Adrenal gland (tissue), 12 donors: ENCODE data around the gene RCBTB1. TPM values are rescaled to one million over a fixed set of nuclear protein-coding genes. Genes with fewer than 3 reads are reported as not detected.

Source experiments
- DNase-seq, 7 donors: peaks; one replicate each; pipeline ENCODE4 v3.0.0-alpha.2; 2019 to 2020
- H3K27ac ChIP-seq, 5 donors: fragments of 200-600 bp; sonication (generic) in 4 of 5; 1 replicate in 3 of 5; 2 replicates in 2 of 5; pipeline versions ENCODE4 v1.5.1 to v1.8.0; 2016 to 2020; ENCODE audit warnings: mild to moderate bottlenecking in 1 of 5
- H3K27me3 ChIP-seq: fragments of 200-600 bp; 2 replicates; pipeline ENCODE4 v1.8.0; 2021
- H3K36me3 ChIP-seq, 2 donors: fragments of 200-600 bp; replicated peaks in 1 of 2; 1 replicate in 1 of 2; 2 replicates in 1 of 2; pipeline versions ENCODE4 v1.5.1 to v1.8.0; 2018 to 2022
- H3K4me1 ChIP-seq, 2 donors: fragments of 200-600 bp; replicated peaks in 1 of 2; 1 replicate in 1 of 2; 2 replicates in 1 of 2; pipeline versions ENCODE4 v1.5.1 to v1.8.0; 2018 to 2021
- H3K4me3 ChIP-seq, 4 donors: fragments of 200-600 bp; sonication (generic) in 3 of 4; one replicate each; pipeline ENCODE4 v1.5.1; 2016 to 2018
- H3K9me3 ChIP-seq, 3 donors: fragments of 200-600 bp; sonication (generic) in 1 of 3; replicated peaks in 1 of 3; 1 replicate in 2 of 3; 2 replicates in 1 of 3; pipeline versions ENCODE4 v1.5.1 to v1.8.0; 2016 to 2021
- POLR2A ChIP-seq, 2 donors: fragments of 450-650 bp; IDR thresholded peaks; one replicate each; pipeline ENCODE4 v1.6.1; 2017; ENCODE audit warnings: antibody characterized with exemption in 2 of 2, mild to moderate bottlenecking in 2 of 2, moderate library complexity in 1 of 2
- WGBS, 4 donors: extraction: QIAGEN DNeasy Blood & Tissue Kit in 2 of 4; methylation state at CpG; one replicate each; pipeline versions ENCODE4 v1.1.5 to v1.1.7; 2013 to 2017; 5-methylcytosine and 5-hydroxymethylcytosine counted together
- intact Hi-C, 2 donors: fragments of 100-400 bp; cut with DNase I; formaldehyde crosslinking; loops; one replicate each; pipeline versions ENCODE4 v1.14.1 to v1.15.0; 2022 to 2023
- polyA plus RNA-seq, 3 donors: library from polyadenylated mRNA; stranded (reverse); fragments of 200-250 nt in 2 of 3; fragments of 350-450 nt in 1 of 3; fragmentation: Illumina TruSeq in 1 of 3; extraction: RNeasy Lipid Tissue Mini Kit (QIAGEN cat#74804) in 1 of 3; gene quantifications; one replicate each; pipeline ENCODE4 v1.2.3, GENCODE V29; 2013 to 2014
- total RNA-seq, 9 donors: library from RNA; depleted of rRNA in 4 of 9; stranded (reverse); fragments of >200 nt in 4 of 9; fragments of 120-200 nt in 1 of 9; fragmentation: NEBNext Ultra II Directional in 1 of 9; extraction: Animal tissue kit (Norgen Biotek cat#: 25700) in 1 of 9; gene quantifications; one replicate each; pipeline versions ENCODE4 v1.1.0 to v1.2.4, GENCODE V29; 2013 to 2023
- TF ChIP-seq, protein P1 (sequence below), 6 experiments: fragments of 450-650 bp in 4 of 6; fragments of 200-600 bp in 2 of 6; sonication (generic) in 1 of 6; IDR thresholded peaks; 1 replicate in 5 of 6; 2 replicates in 1 of 6; pipeline versions ENCODE4 v1.5.1 to v1.8.0; 2016 to 2021; ENCODE audit warnings: antibody characterized with exemption in 6 of 6, mild to moderate bottlenecking in 2 of 6, moderate library complexity in 1 of 6
- donor health status: healthy with polysubstance abuse.
- donor health status: Bipolar disorder and iron deficiency.
- donor health status: DM: yes; HTN: yes; CAD: no.
- donor health status: DM: no; HTN: no; CAD: no.
- donor health status: DM: no; HTN: no; CAD: no.
- donor health status: DM: yes; HTN: yes; CAD: no.

RCBTB1 gene
- total and polyA plus RNA-seq, 12 donors: 11.7 to 87.5 (median 29.4) TPM

DNA sequence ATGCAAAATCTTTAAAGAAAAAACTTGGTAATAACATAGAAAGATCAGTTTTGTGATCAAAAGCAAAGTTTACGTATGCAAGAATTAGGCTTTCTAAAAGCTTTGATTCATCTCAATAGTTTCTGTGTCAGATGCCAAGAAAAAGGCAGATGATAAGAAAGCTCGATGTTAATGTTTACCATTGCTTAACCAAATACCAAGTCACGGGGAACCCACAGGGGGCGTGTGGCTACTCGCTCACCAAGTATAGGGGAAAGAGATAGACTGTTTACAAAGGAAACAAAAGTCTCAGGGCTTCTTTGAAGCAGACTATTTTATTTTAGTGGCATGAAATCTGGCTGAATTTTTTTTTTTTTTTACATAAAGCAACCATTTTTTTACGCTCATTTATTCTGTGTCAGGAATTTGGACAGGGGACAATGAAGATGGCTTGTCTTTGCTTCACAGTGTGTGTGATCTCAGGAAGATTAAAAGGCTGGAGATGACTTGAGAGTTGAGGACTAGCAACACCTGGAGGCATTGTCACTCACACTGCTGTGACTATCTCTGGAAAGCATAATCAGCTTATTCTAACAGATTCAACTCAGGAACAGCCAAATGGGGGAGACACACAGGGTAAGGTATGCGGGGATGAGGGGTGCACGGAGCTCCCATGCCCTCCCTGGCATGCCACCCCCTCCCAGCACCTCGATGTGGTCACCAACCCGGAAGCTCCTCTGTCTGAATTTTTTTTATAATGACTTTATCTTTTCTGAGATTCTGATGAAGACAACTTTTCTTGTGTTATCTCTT lies 24.9 kb downstream of the RCBTB1 start:
- no peaks in the 10 kb centered on the region for H3K9me3 ChIP-seq
- TF ChIP-seq, protein P1, sequence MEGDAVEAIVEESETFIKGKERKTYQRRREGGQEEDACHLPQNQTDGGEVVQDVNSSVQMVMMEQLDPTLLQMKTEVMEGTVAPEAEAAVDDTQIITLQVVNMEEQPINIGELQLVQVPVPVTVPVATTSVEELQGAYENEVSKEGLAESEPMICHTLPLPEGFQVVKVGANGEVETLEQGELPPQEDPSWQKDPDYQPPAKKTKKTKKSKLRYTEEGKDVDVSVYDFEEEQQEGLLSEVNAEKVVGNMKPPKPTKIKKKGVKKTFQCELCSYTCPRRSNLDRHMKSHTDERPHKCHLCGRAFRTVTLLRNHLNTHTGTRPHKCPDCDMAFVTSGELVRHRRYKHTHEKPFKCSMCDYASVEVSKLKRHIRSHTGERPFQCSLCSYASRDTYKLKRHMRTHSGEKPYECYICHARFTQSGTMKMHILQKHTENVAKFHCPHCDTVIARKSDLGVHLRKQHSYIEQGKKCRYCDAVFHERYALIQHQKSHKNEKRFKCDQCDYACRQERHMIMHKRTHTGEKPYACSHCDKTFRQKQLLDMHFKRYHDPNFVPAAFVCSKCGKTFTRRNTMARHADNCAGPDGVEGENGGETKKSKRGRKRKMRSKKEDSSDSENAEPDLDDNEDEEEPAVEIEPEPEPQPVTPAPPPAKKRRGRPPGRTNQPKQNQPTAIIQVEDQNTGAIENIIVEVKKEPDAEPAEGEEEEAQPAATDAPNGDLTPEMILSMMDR (IDR thresholded peaks at IDR 0.05): no peak
- H3K27ac ChIP-seq: peak overlapping the region; percentile 48 to 73 (median 71)
- peaks cover 0 to 13% of the 10 kb centered on the region in 2 donors for H3K36me3 ChIP-seq
- no peaks in the 10 kb centered on the region for H3K27me3 ChIP-seq
- DNase-seq: peak in 6 of 7 donors; percentile 33 to 64 (median 48)
- peaks cover 4 to 18% of the 10 kb centered on the region in 2 donors for H3K4me1 ChIP-seq
- WGBS, 4 donors: 30 to 47% (median 36%) methylated on average over 10 of the region's 10 CpGs
- intact Hi-C loops: no loop called here
- peak overlapping the region in 1 of 4 donors; percentile 12 for H3K4me3 ChIP-seq

DNA sequence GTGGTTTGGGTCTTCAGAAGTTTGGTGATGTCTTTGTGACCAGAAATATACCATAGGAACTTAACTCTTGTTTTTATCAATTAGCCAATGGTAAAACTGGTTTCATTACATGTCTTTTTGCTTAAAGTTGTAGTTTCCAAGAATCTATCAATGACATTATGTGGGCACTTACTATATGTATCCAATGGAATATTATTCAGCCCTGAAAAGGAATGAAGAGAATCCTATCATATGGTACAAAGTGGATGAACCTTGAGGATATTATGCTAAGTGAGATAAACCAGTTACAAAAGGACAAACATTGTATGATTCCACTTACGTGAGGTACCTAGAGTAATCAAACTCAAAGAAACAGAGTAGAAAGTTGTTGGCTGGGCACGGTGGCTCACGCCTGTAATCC lies 26.4 kb downstream of the RCBTB1 start:
- intact Hi-C loops: no loop called here

DNA sequence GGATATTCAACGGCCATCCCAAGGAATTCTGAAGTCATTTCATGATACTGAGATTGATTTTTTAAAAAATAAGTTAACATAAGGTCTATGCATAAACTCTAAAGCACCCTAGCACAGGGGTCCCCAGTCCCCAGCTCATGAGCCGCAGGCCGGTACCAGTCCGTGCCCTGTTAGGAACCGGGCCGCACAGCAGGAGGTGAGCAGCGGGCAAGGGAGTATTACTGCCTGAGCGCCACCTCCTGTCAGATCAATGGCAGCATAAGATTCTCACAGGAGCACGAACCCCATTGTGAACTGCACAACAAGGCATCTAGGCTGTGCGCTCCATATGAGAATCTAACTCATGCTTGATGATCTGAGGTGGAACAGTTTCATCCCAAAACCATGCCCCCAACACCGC lies 31.0 kb downstream of the RCBTB1 start:
- TF ChIP-seq, protein P1 (IDR thresholded peaks at IDR 0.05): no peak
- Histone ChIP-seq H3K27me3 (no peaks in the 10 kb centered on the region), H3K4me1 (no peaks in the 10 kb centered on the region), H3K4me3 (no peak overlapping the region), H3K27ac (no peak overlapping the region), H3K36me3 (peaks cover 0 to 31% of the 10 kb centered on the region in 2 donors), H3K9me3 (no peaks in the 10 kb centered on the region)
- DNase-seq: no peak
- intact Hi-C loops: no loop called here
- WGBS, 4 donors: 84 to 93% (median 88%) methylated on average over 10 to 11 of the region's 11 CpGs

More for the DNA sequence above, 26.4 kb downstream of the RCBTB1 start:
- 94 to 100% (median 98%) methylated on average over 3 of the region's 3 CpGs for WGBS, 4 donors
- H3K9me3 ChIP-seq: no peaks in the 10 kb centered on the region
- DNase-seq: no peak
- TF ChIP-seq, protein P1 (IDR thresholded peaks at IDR 0.05): no peak
- TF ChIP-seq POLR2A (IDR thresholded peaks at IDR 0.05): no peak
- no peak overlapping the region for H3K27ac ChIP-seq
- H3K27me3 ChIP-seq: no peaks in the 10 kb centered on the region
- H3K36me3 ChIP-seq: peaks cover 0 to 13% of the 10 kb centered on the region in 2 donors
- no peak overlapping the region for H3K4me3 ChIP-seq
- H3K4me1 ChIP-seq: peaks cover 4 to 18% of the 10 kb centered on the region in 2 donors

DNA sequence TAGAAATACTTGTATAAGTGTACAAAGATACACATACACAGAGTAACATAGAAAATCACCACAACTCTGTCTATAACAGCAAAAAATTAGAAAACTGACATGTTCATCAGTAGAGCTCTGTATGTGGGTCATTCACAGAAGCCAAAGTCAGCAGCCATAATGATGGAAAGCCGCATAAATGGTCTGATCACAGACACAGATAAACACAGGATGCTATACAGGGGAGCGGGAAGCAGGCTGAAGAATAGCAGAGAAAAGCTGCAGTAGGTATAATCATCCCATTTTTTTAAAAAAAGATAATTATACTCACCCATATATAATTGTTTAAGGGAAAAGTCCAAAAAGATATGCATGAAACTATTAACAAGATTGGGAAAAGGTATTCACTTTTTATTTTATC lies 31.5 kb downstream of the RCBTB1 start:
- H3K27ac ChIP-seq: no peak overlapping the region
- 89 to 93% (median 91%) methylated on average over 2 of the region's 2 CpGs for WGBS, 4 donors
- no peaks in the 10 kb centered on the region for H3K27me3 ChIP-seq
- intact Hi-C loops: no loop called here
- H3K9me3 ChIP-seq: no peaks in the 10 kb centered on the region
- no peaks in the 10 kb centered on the region for H3K4me1 ChIP-seq
- TF ChIP-seq, protein P1 (IDR thresholded peaks at IDR 0.05): no peak
- no peak for TF ChIP-seq POLR2A (IDR thresholded peaks at IDR 0.05)
- no peak for DNase-seq
- H3K4me3 ChIP-seq: no peak overlapping the region
- peaks cover 0 to 32% of the 10 kb centered on the region in 2 donors for H3K36me3 ChIP-seq
